H9 (cell line): Measurements from ENCODE around the gene TCF4. TPM values are rescaled to one million over a fixed set of nuclear protein-coding genes. Genes with fewer than 3 reads are reported as not detected.

Source experiments
- DNase-seq: peaks from one replicate; pipeline ENCODE4 v3.0.0-alpha.2; 2017
- H2AFZ ChIP-seq: one replicate; pipeline ENCODE4 v1.6.1; 2013; ENCODE audit warnings: mild to moderate bottlenecking, low read length, control low read depth, moderate library complexity
- H2AK5ac ChIP-seq: 2 replicates; pipeline ENCODE4 v1.6.1; 2013; ENCODE audit warnings: low read length, control low read depth, mixed read lengths; ENCODE audit not compliant: insufficient read length
- H2BK120ac ChIP-seq: one replicate; pipeline ENCODE4 v1.6.1; 2013; ENCODE audit warnings: low read depth, mild to moderate bottlenecking, low read length, control low read depth, inconsistent platforms; ENCODE audit not compliant: poor library complexity, severe bottlenecking
- H2BK12ac ChIP-seq: 2 replicates; pipeline ENCODE4 v1.6.1; 2013; ENCODE audit warnings: low read length, control low read depth, mixed read lengths, low read depth; ENCODE audit not compliant: insufficient read length
- H2BK15ac ChIP-seq: 2 replicates; pipeline ENCODE4 v1.6.1; 2013; ENCODE audit warnings: low read depth, low read length, control low read depth
- H2BK20ac ChIP-seq: one replicate; pipeline ENCODE4 v1.6.1; 2013; ENCODE audit warnings: low read depth, mild to moderate bottlenecking, low read length, control low read depth, inconsistent platforms; ENCODE audit not compliant: poor library complexity, severe bottlenecking
- H2BK5ac ChIP-seq: 2 replicates; pipeline ENCODE4 v1.6.1; 2013; ENCODE audit warnings: low read length, control low read depth, mixed read lengths; ENCODE audit not compliant: insufficient read length
- H3K14ac ChIP-seq: 2 replicates; pipeline ENCODE4 v1.6.1; 2013; ENCODE audit warnings: low read length, control low read depth; ENCODE audit not compliant: insufficient read depth
- H3K18ac ChIP-seq: 2 replicates; pipeline ENCODE4 v1.6.1; 2013; ENCODE audit warnings: low read depth, mild to moderate bottlenecking, mixed read lengths, low read length, control low read depth; ENCODE audit not compliant: insufficient read length
- H3K23ac ChIP-seq: 2 replicates; pipeline ENCODE4 v1.6.1; 2013; ENCODE audit warnings: low read length, control low read depth, mixed read lengths, low read depth; ENCODE audit not compliant: insufficient read length
- H3K23me2 ChIP-seq: 2 replicates; pipeline ENCODE4 v1.6.1; 2013; ENCODE audit warnings: low read depth, mild to moderate bottlenecking, mixed read lengths, low read length, control low read depth; ENCODE audit not compliant: insufficient read length, poor library complexity, severe bottlenecking
- H3K27ac ChIP-seq: 2 replicates; pipeline ENCODE4 v1.5.1; 2013; ENCODE audit warnings: low read length, control low read depth, mixed read lengths, low read depth; ENCODE audit not compliant: insufficient read length
- H3K27me3 ChIP-seq: 2 replicates; pipeline ENCODE4 v1.6.1; 2013; ENCODE audit warnings: low read length, control low read depth, inconsistent platforms; ENCODE audit not compliant: insufficient read depth
- H3K4ac ChIP-seq: 2 replicates; pipeline ENCODE4 v1.6.1; 2013; ENCODE audit warnings: low read depth, mild to moderate bottlenecking, control low read depth, inconsistent platforms, low read length, moderate library complexity
- H3K4me1 ChIP-seq: 2 replicates; pipeline ENCODE4 v1.6.1; 2013; ENCODE audit warnings: low read length, control low read depth, inconsistent platforms; ENCODE audit not compliant: insufficient read depth
- H3K4me2 ChIP-seq: 2 replicates; pipeline ENCODE4 v1.6.1; 2013; ENCODE audit warnings: low read length, control low read depth, mixed read lengths; ENCODE audit not compliant: insufficient read length, insufficient read depth
- H3K56ac ChIP-seq: 2 replicates; pipeline ENCODE4 v1.6.1; 2013; ENCODE audit warnings: low read depth, mild to moderate bottlenecking, mixed read lengths, low read length, control low read depth; ENCODE audit not compliant: insufficient read length
- H3K79me1 ChIP-seq: 2 replicates; pipeline ENCODE4 v1.6.1; 2013; ENCODE audit warnings: low read depth, mild to moderate bottlenecking, moderate library complexity, low read length, control low read depth, inconsistent platforms; ENCODE audit not compliant: insufficient read depth, poor library complexity, severe bottlenecking
- H3K79me2 ChIP-seq: 2 replicates; pipeline ENCODE4 v1.6.1; 2013; ENCODE audit warnings: low read length, control low read depth, inconsistent platforms; ENCODE audit not compliant: insufficient read depth
- H3K9ac ChIP-seq: 2 replicates; pipeline ENCODE4 v1.6.1; 2013; ENCODE audit warnings: low read length, control low read depth, mixed read lengths; ENCODE audit not compliant: insufficient read length; ENCODE audit errors: extremely low read depth
- H3K9me3 ChIP-seq: one replicate; pipeline ENCODE4 v1.6.1; 2013; ENCODE audit warnings: low read depth, low read length, inconsistent platforms; ENCODE audit not compliant: control insufficient read depth
- H3T11ph ChIP-seq: one replicate; pipeline ENCODE4 v1.6.1; 2013; ENCODE audit warnings: mild to moderate bottlenecking, low read length, control low read depth, inconsistent platforms
- H4K20me1 ChIP-seq: one replicate; pipeline ENCODE4 v1.6.1; 2013; ENCODE audit not compliant: control insufficient read depth, insufficient read length, insufficient read depth
- H4K5ac ChIP-seq: 2 replicates; pipeline ENCODE4 v1.6.1; 2013; ENCODE audit warnings: low read depth, mild to moderate bottlenecking, mixed read lengths, low read length, control low read depth; ENCODE audit not compliant: insufficient read length
- H4K8ac ChIP-seq: replicated peaks from 2 replicates; pipeline ENCODE4 v1.6.1; 2013; ENCODE audit warnings: low read length, control low read depth, mixed read lengths, low read depth; ENCODE audit not compliant: insufficient read length
- H4K91ac ChIP-seq: 2 replicates; pipeline ENCODE4 v1.6.1; 2013; ENCODE audit warnings: low read depth, mild to moderate bottlenecking, moderate library complexity, mixed read lengths, low read length, control low read depth; ENCODE audit not compliant: insufficient read length
- H3K27ac Mint-ChIP-seq, 3 experiments: 2 replicates in 2 of 3; 3 replicates in 1 of 3; pipeline ENCODE4 v1.8.0; 2020 to 2021; ENCODE audit warnings: mixed read lengths in 3 of 3, mild to moderate bottlenecking in 1 of 3, moderate library complexity in 1 of 3
- H3K27me3 Mint-ChIP-seq: 2 replicates; pipeline ENCODE4 v1.8.0; 2021; ENCODE audit warnings: low read depth, mild to moderate bottlenecking, moderate library complexity, mixed read lengths
- H3K36me3 Mint-ChIP-seq, 3 experiments: 2 replicates in 2 of 3; 3 replicates in 1 of 3; pipeline ENCODE4 v1.8.0; 2020 to 2021; ENCODE audit warnings: low read depth in 3 of 3, mixed read lengths in 3 of 3; ENCODE audit not compliant: insufficient read depth in 1 of 3
- H3K4me1 Mint-ChIP-seq, 2 experiments: 2 replicates each; pipeline ENCODE4 v1.8.0; 2020; ENCODE audit warnings: mixed read lengths in 2 of 2
- H3K4me3 Mint-ChIP-seq, 2 experiments: 2 replicates in 1 of 2; 3 replicates in 1 of 2; pipeline ENCODE4 v1.8.0; 2020 to 2021; ENCODE audit warnings: mild to moderate bottlenecking in 2 of 2, mixed read lengths in 2 of 2, moderate library complexity in 1 of 2
- H3K9me3 Mint-ChIP-seq, 2 experiments: 2 replicates in 1 of 2; 3 replicates in 1 of 2; pipeline ENCODE4 v1.8.0; 2020; ENCODE audit warnings: mild to moderate bottlenecking in 2 of 2, mixed read lengths in 2 of 2, moderate library complexity in 1 of 2
- WGBS: extraction: QIAGEN DNeasy Blood & Tissue Kit; methylation state at CpG from one replicate; pipeline ENCODE4 v1.1.7; 2013; ENCODE audit warnings: missing lambda C conversion rate, low lambda C conversion rate, mixed read lengths; ENCODE audit not compliant: insufficient read length; ENCODE audit errors: extremely low coverage; 5-methylcytosine and 5-hydroxymethylcytosine counted together
- total RNA-seq: library from RNA; stranded (reverse); gene quantifications from 2 replicates; pipeline ENCODE4 v1.2.1, GENCODE V29; 2021
- TF ChIP-seq, protein P1 (sequence below): fragments of 200-600 bp; sonication (generic); conservative IDR thresholded peaks from 3 replicates; pipeline ENCODE4 v1.8.0; 2021; ENCODE audit warnings: antibody characterized with exemption, mild to moderate bottlenecking

The TCF4 gene
- total RNA-seq, 1 experiment from 2014 or later = 99.4 TPM

DNA sequence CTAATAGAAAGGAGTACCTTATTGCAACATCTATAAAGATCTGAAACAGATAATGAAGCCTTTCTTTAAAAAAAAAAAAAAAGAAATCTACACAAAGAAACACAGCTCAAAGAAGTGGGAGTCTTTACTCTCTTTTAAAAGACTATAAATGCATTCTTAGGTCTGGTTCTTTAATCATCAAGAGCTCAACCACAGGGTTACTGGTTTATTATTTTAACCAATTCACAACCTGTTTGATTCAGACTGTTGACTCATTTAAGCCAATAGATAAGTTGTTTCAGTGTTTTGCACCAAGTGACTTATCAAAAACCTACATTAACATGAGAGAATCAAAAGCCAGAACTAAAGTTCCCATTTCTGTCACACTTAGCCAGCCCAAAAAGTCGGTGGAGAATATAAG is 93.1 kb downstream of the TCF4 start:
- H3K27me3 ChIP-seq = no peaks in the 10 kb centered on the region
- H3K27me3 Mint-ChIP-seq = no peaks in the 10 kb centered on the region
- no peak overlapping the region for H2BK12ac ChIP-seq
- no peak overlapping the region for H3K4ac ChIP-seq
- no peak overlapping the region for H3K27ac ChIP-seq
- H3K23ac ChIP-seq = no peak overlapping the region
- peaks cover 9% of the 10 kb centered on the region; the same call in 1 of the 2 replicates for H3K79me2 ChIP-seq
- TF ChIP-seq, protein P1, sequence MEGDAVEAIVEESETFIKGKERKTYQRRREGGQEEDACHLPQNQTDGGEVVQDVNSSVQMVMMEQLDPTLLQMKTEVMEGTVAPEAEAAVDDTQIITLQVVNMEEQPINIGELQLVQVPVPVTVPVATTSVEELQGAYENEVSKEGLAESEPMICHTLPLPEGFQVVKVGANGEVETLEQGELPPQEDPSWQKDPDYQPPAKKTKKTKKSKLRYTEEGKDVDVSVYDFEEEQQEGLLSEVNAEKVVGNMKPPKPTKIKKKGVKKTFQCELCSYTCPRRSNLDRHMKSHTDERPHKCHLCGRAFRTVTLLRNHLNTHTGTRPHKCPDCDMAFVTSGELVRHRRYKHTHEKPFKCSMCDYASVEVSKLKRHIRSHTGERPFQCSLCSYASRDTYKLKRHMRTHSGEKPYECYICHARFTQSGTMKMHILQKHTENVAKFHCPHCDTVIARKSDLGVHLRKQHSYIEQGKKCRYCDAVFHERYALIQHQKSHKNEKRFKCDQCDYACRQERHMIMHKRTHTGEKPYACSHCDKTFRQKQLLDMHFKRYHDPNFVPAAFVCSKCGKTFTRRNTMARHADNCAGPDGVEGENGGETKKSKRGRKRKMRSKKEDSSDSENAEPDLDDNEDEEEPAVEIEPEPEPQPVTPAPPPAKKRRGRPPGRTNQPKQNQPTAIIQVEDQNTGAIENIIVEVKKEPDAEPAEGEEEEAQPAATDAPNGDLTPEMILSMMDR = no peak
- no CpG with 5 or more reads among the region's 1 CpG for WGBS
- no peak overlapping the region for H4K8ac ChIP-seq
- no peak overlapping the region for H2AK5ac ChIP-seq
- H3K27ac Mint-ChIP-seq = no peak overlapping the region
- no peak overlapping the region for H3K4me3 Mint-ChIP-seq
- H3K4me1 ChIP-seq = peaks cover 11% of the 10 kb centered on the region; the same call in 1 of the 2 replicates
- no peak overlapping the region for H2BK20ac ChIP-seq
- no peak overlapping the region for H3T11ph ChIP-seq
- H3K4me1 Mint-ChIP-seq = peaks cover 49 to 60% of the 10 kb centered on the region in 2 experiments
- peaks cover 8% of the 10 kb centered on the region for H3K79me1 ChIP-seq
- no peak overlapping the region for H3K18ac ChIP-seq
- H3K9ac ChIP-seq = no peak overlapping the region
- no peak overlapping the region for H3K4me2 ChIP-seq
- no peak overlapping the region for H4K91ac ChIP-seq
- H3K36me3 Mint-ChIP-seq = no peaks in the 10 kb centered on the region
- H3K14ac ChIP-seq = no peak overlapping the region
- H4K20me1 ChIP-seq = no peaks in the 10 kb centered on the region
- H2AFZ ChIP-seq = no peak overlapping the region
- no peaks in the 10 kb centered on the region for H3K9me3 Mint-ChIP-seq
- no peaks in the 10 kb centered on the region for H3K23me2 ChIP-seq
- H3K56ac ChIP-seq = no peak overlapping the region
- H2BK15ac ChIP-seq = no peak overlapping the region
- no peak for DNase-seq
- no peaks in the 10 kb centered on the region for H3K9me3 ChIP-seq
- H2BK5ac ChIP-seq = no peak overlapping the region
- no peak overlapping the region for H4K5ac ChIP-seq
- H2BK120ac ChIP-seq = no peak overlapping the region
